ENCODE data around the gene KCTD1. TPM values are rescaled to one million over a fixed set of nuclear protein-coding genes. Genes with fewer than 3 reads are reported as not detected.

KCTD1 gene
- total RNA-seq, 1 donor from 2014 or later, result 17.1 TPM

GRCh38 chr18:26453386-26453901 lies 94.9 kb downstream of the KCTD1 start:
- no peak overlapping the region for H3K27ac ChIP-seq
- H3K27me3 ChIP-seq, result no peaks in the 10 kb centered on the region
- Mint-ChIP-seq H3K27ac (peak overlapping the region; percentile 65), H3K4me1 (peaks cover 14% of the 10 kb centered on the region), H3K27me3 (ENCODE audit: insufficient read depth, low read depth) (no peaks in the 10 kb centered on the region), H3K4me3 (no peak overlapping the region), H3K9me3 (no peaks in the 10 kb centered on the region), H3K36me3 (peaks cover 20% of the 10 kb centered on the region)
- H3K9ac ChIP-seq, result no peak overlapping the region
- no peak overlapping the region for H3K4me3 ChIP-seq
- DNase-seq (ENCODE audit: low spot score), result no peak
- H3K4me1 ChIP-seq, result peaks cover 13% of the 10 kb centered on the region
- H3K4me2 ChIP-seq, result no peak overlapping the region
- TF ChIP-seq EZH2phosphoT487 (IDR thresholded peaks at IDR 0.05) (no peak), EZH2 (IDR thresholded peaks at IDR 0.05) (no peak), CTCF (IDR thresholded peaks at IDR 0.05) (no peak)
- no peaks in the 10 kb centered on the region for H3K79me2 ChIP-seq (ENCODE audit: low read depth)
- no peak overlapping the region for H2AFZ ChIP-seq (replicated peaks)
- H4K20me1 ChIP-seq (ENCODE audit: low read depth), result no peaks in the 10 kb centered on the region
- H3F3A ChIP-seq (ENCODE audit: low read depth), result peaks cover 11% of the 10 kb centered on the region
- no peaks in the 10 kb centered on the region for H3K36me3 ChIP-seq
- H3K9me3 ChIP-seq (ENCODE audit: low read depth), result no peaks in the 10 kb centered on the region

- H3K27ac Mint-ChIP-seq, result no peak overlapping the region
- no peak for TF ChIP-seq EZH2phosphoT487 (IDR thresholded peaks at IDR 0.05)
- TF ChIP-seq CTCF (IDR thresholded peaks at IDR 0.05), result no peak
- TF ChIP-seq EZH2 (IDR thresholded peaks at IDR 0.05), result no peak
- H3K27me3 Mint-ChIP-seq (ENCODE audit: insufficient read depth, low read depth), result no peaks in the 10 kb centered on the region
- no peak overlapping the region for H3K4me3 Mint-ChIP-seq
- Histone ChIP-seq H3F3A (ENCODE audit: low read depth) (no peaks in the 10 kb centered on the region), H3K4me1 (peaks cover 4% of the 10 kb centered on the region), H3K4me2 (no peak overlapping the region), H3K27me3 (no peaks in the 10 kb centered on the region), H3K9ac (no peak overlapping the region), H3K27ac (no peak overlapping the region), H3K36me3 (no peaks in the 10 kb centered on the region), H3K9me3 (ENCODE audit: low read depth) (no peaks in the 10 kb centered on the region), H4K20me1 (ENCODE audit: low read depth) (no peaks in the 10 kb centered on the region), H3K4me3 (no peak overlapping the region), H2AFZ (replicated peaks) (no peak overlapping the region), H3K79me2 (ENCODE audit: low read depth) (no peaks in the 10 kb centered on the region)
- peaks cover 7% of the 10 kb centered on the region for H3K4me1 Mint-ChIP-seq
- peaks cover 9% of the 10 kb centered on the region for H3K36me3 Mint-ChIP-seq
- DNase-seq (ENCODE audit: low spot score), result no peak
- H3K9me3 Mint-ChIP-seq, result no peaks in the 10 kb centered on the region
Observed at GRCh38 chr18:26450989-26451682, 97.2 kb downstream of the KCTD1 start.

- H3K4me1 ChIP-seq, result peaks cover 4% of the 10 kb centered on the region
- no peak overlapping the region for H3K9ac ChIP-seq
- no peak overlapping the region for H3K27ac Mint-ChIP-seq
- peaks cover 3% of the 10 kb centered on the region for H3K4me1 Mint-ChIP-seq
- H3F3A ChIP-seq (ENCODE audit: low read depth), result no peaks in the 10 kb centered on the region
- H3K9me3 ChIP-seq (ENCODE audit: low read depth), result peaks cover 2% of the 10 kb centered on the region
- no peak overlapping the region for H3K4me3 Mint-ChIP-seq
- no peak for DNase-seq (ENCODE audit: low spot score)
- no peaks in the 10 kb centered on the region for H4K20me1 ChIP-seq (ENCODE audit: low read depth)
- H3K27me3 ChIP-seq, result no peaks in the 10 kb centered on the region
- peaks cover 2% of the 10 kb centered on the region for H3K36me3 Mint-ChIP-seq
- no peak overlapping the region for H2AFZ ChIP-seq (replicated peaks)
- no peak overlapping the region for H3K4me3 ChIP-seq
- peaks cover 5% of the 10 kb centered on the region for H3K9me3 Mint-ChIP-seq
- no peaks in the 10 kb centered on the region for H3K27me3 Mint-ChIP-seq (ENCODE audit: insufficient read depth, low read depth)
- H3K4me2 ChIP-seq, result no peak overlapping the region
- no peaks in the 10 kb centered on the region for H3K79me2 ChIP-seq (ENCODE audit: low read depth)
- no peak overlapping the region for H3K27ac ChIP-seq
- no peak for TF ChIP-seq CTCF (IDR thresholded peaks at IDR 0.05)
- TF ChIP-seq EZH2 (IDR thresholded peaks at IDR 0.05), result no peak
- TF ChIP-seq EZH2phosphoT487 (IDR thresholded peaks at IDR 0.05), result no peak
- H3K36me3 ChIP-seq, result no peaks in the 10 kb centered on the region
Observed at GRCh38 chr18:26448714-26449159, 99.6 kb downstream of the KCTD1 start.

All from neural progenitor cell (in vitro differentiated cells).